ENCODE results near the gene B4GALT6. TPM values are rescaled to one million over a fixed set of nuclear protein-coding genes. Genes with fewer than 3 reads are reported as not detected.

The B4GALT6 gene
- total RNA-seq, 1 donor from 2014 or later = 16.3 TPM

GRCh38 chr18:31700990-31701389, 16.6 kb upstream of the B4GALT6 start:
- no peaks in the 10 kb centered on the region for H3K79me2 ChIP-seq (ENCODE audit: low read depth)
- no peak overlapping the region for H3K9ac ChIP-seq
- H3K27me3 ChIP-seq = no peaks in the 10 kb centered on the region
- H4K20me1 ChIP-seq (ENCODE audit: low read depth) = no peaks in the 10 kb centered on the region
- Mint-ChIP-seq H3K36me3 (no peaks in the 10 kb centered on the region), H3K27ac (no peak overlapping the region), H3K4me1 (no peaks in the 10 kb centered on the region), H3K4me3 (no peak overlapping the region), H3K9me3 (peaks cover 2% of the 10 kb centered on the region), H3K27me3 (ENCODE audit: insufficient read depth, low read depth) (peaks cover 2% of the 10 kb centered on the region)
- peaks cover 5% of the 10 kb centered on the region for H3K9me3 ChIP-seq (ENCODE audit: low read depth)
- H3K27ac ChIP-seq = no peak overlapping the region
- no peak for TF ChIP-seq EZH2phosphoT487 (IDR thresholded peaks at IDR 0.05)
- TF ChIP-seq EZH2 (IDR thresholded peaks at IDR 0.05) = no peak
- no peak for TF ChIP-seq CTCF (IDR thresholded peaks at IDR 0.05)
- H2AFZ ChIP-seq (replicated peaks) = no peak overlapping the region
- no peaks in the 10 kb centered on the region for H3K4me1 ChIP-seq
- no peaks in the 10 kb centered on the region for H3F3A ChIP-seq (ENCODE audit: low read depth)
- no peak for DNase-seq (ENCODE audit: low spot score)
- no peak overlapping the region for H3K4me2 ChIP-seq
- no peak overlapping the region for H3K4me3 ChIP-seq
- H3K36me3 ChIP-seq = no peaks in the 10 kb centered on the region

GRCh38 chr18:31697351-31698298, 13.2 kb upstream of the B4GALT6 start:
- TF ChIP-seq EZH2 (IDR thresholded peaks at IDR 0.05) (no peak), EZH2phosphoT487 (IDR thresholded peaks at IDR 0.05) (no peak), CTCF (IDR thresholded peaks at IDR 0.05) (no peak)

GRCh38 chr18:31695989-31696388, 11.6 kb upstream of the B4GALT6 start:
- no peaks in the 10 kb centered on the region for H3K27me3 ChIP-seq
- Mint-ChIP-seq H3K27ac (no peak overlapping the region), H3K36me3 (no peaks in the 10 kb centered on the region), H3K4me3 (no peak overlapping the region), H3K9me3 (peaks cover 2% of the 10 kb centered on the region), H3K4me1 (no peaks in the 10 kb centered on the region), H3K27me3 (ENCODE audit: insufficient read depth, low read depth) (peaks cover 2% of the 10 kb centered on the region)
- no peaks in the 10 kb centered on the region for H4K20me1 ChIP-seq (ENCODE audit: low read depth)
- no peak overlapping the region for H3K4me2 ChIP-seq
- no peak overlapping the region for H3K9ac ChIP-seq
- H3K79me2 ChIP-seq (ENCODE audit: low read depth) = no peaks in the 10 kb centered on the region
- H3K4me1 ChIP-seq = no peaks in the 10 kb centered on the region
- H3K27ac ChIP-seq = no peak overlapping the region
- H3K4me3 ChIP-seq = no peak overlapping the region
- no peaks in the 10 kb centered on the region for H3F3A ChIP-seq (ENCODE audit: low read depth)
- no peak overlapping the region for H2AFZ ChIP-seq (replicated peaks)
- H3K36me3 ChIP-seq = no peaks in the 10 kb centered on the region
- TF ChIP-seq EZH2 (IDR thresholded peaks at IDR 0.05) = no peak
- no peak for TF ChIP-seq CTCF (IDR thresholded peaks at IDR 0.05)
- no peak for TF ChIP-seq EZH2phosphoT487 (IDR thresholded peaks at IDR 0.05)
- DNase-seq (ENCODE audit: low spot score) = no peak
- H3K9me3 ChIP-seq (ENCODE audit: low read depth) = peaks cover 5% of the 10 kb centered on the region

More at GRCh38 chr18:31697351-31698298, 13.2 kb upstream of the B4GALT6 start:
- no peaks in the 10 kb centered on the region for H3F3A ChIP-seq (ENCODE audit: low read depth)
- no peak overlapping the region for H3K9ac ChIP-seq
- no peaks in the 10 kb centered on the region for H4K20me1 ChIP-seq (ENCODE audit: low read depth)
- no peaks in the 10 kb centered on the region for H3K79me2 ChIP-seq (ENCODE audit: low read depth)
- no peaks in the 10 kb centered on the region for H3K27me3 ChIP-seq
- no peak for DNase-seq (ENCODE audit: low spot score)
- H3K4me1 Mint-ChIP-seq = no peaks in the 10 kb centered on the region
- peaks cover 2% of the 10 kb centered on the region for H3K27me3 Mint-ChIP-seq (ENCODE audit: insufficient read depth, low read depth)
- H3K36me3 Mint-ChIP-seq = no peaks in the 10 kb centered on the region
- H3K27ac Mint-ChIP-seq = no peak overlapping the region
- peaks cover 2% of the 10 kb centered on the region for H3K9me3 Mint-ChIP-seq
- no peak overlapping the region for H3K27ac ChIP-seq
- H3K4me3 Mint-ChIP-seq = no peak overlapping the region
- no peaks in the 10 kb centered on the region for H3K4me1 ChIP-seq
- no peak overlapping the region for H2AFZ ChIP-seq (replicated peaks)
- no peak overlapping the region for H3K4me2 ChIP-seq
- no peaks in the 10 kb centered on the region for H3K36me3 ChIP-seq
- H3K9me3 ChIP-seq (ENCODE audit: low read depth) = peaks cover 5% of the 10 kb centered on the region
- no peak overlapping the region for H3K4me3 ChIP-seq
